GM19324 (cell line): Measurements from ENCODE around the gene CRKL.

Source experiments
- ATAC-seq: cut with Tn5 transposase; IDR thresholded peaks from one replicate; pipeline ENCODE4 v1.9.1; 2021; ENCODE audit warnings: mild to moderate bottlenecking, moderate library complexity; ENCODE audit not compliant: unreplicated experiment, low FRiP score

The CRKL gene

GRCh38 chr22:20993304-20994127, 76.3 kb downstream of the CRKL start:
- no peak for ATAC-seq

- no peak for ATAC-seq
Observed at GRCh38 chr22:20994128-20994901, 77.1 kb downstream of the CRKL start.

- ATAC-seq = no peak
Observed at GRCh38 chr22:20994902-20995241, 77.7 kb downstream of the CRKL start.

GRCh38 chr22:20995329-20996030, 78.3 kb downstream of the CRKL start:
- ATAC-seq = no peak

DNA sequence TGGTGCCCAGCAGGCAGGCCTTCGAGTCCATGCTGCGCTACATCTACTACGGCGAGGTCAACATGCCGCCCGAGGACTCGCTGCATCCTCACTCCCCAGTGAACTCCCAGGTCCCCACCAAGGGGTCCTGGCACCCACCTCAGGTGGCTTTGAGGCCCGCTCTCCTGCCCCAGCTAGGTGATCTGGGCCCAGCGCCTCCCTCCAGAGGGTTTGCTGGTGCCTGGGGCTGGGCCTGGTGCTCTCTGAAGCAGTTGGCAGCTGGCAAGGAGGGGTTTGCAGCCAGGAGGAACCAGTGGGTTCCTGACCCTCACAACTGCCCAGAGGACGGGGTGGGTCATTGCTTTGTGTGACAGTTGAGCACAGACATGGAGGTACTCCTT, 78.8 kb downstream of the CRKL start:
- ATAC-seq = no peak

- no peak for ATAC-seq
Observed at GRCh38 chr22:20996598-20997535, 79.7 kb downstream of the CRKL start.

GRCh38 chr22:20997536-20998257, 80.5 kb downstream of the CRKL start:
- no peak for ATAC-seq

DNA sequence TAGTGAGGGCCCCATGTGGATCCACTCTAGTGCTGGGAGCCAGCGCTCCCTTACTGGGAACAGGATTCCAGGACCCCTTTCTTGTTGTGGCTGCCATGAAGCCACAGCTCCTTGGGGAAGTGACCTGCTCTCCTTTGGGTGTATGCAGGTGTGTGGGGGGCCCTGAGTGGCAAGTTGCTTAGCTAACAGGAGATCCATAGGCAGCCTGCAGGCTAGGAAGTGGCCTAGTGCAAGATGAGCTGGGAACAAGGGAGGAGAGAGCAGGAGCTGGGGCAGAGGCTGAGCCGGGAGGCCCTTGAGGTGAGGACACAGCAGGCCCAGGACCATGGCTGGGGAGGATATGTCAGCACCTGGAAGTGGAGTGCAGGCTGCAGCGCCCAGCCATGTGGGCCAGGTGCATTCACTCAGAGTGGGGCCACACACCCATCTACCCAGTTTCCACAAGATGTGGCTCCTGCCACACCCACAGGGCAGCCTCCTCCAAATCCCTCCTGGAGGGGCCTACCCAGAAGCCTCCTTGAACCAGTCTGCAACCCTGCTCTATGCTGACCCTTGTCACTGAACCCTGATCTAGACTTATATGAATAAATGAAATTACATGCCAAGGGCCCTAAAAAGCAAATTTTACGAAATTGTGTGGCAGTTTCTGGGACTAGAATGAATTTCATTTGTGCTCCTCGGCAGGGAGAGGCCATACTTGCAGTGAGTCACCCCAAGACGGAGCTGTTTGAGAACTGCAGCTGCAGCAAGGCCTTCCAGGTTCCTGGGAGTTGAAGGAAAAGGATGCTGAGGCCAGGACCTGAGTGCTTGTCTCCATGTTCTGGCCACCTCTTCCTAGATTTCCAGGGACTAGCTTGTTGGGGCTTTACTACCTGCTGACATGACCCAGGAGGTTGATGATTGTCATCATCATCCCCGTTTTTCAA, 81.5 kb downstream of the CRKL start:
- no peak for ATAC-seq

- ATAC-seq = no peak
Observed at GRCh38 chr22:20999350-21000206, 82.4 kb downstream of the CRKL start.

DNA sequence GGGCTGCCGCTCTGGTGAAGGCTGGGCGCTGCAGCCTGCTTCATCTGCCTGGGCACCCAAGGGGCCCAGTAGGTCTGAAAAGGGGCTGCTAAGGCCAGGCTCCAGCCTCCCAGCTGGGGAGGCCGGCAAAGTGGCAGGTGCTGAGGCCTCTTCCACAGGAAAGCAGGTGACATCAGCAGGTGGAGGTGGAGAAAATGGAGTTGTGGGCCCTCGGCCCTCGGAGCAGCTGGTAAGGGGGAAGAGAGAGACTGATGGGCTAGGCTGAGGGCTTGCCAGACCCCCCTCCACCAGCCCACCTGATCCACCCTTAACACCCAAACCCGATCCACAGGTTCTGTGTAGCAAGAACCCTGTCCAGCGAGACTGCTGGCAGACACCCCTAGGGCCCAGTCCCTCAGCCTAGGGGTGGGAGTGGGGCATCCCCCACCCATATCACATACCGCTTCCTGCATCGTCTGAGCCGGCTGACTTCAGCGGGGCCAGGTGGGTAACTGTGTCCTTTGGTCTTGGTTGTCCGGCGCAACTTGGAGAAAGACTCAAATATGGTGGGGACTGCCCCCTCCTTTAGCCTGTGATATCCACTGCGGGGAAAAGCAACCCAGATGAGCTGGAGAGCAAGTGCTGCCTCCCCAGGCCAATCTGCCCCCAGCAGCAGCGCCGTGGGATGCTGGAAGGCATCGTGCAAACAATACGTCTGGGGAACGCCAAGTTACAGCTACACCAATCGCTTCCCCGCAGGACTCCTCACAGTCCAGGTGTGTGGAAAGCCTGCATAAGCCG, 83.2 kb downstream of the CRKL start:
- ATAC-seq = no peak

DNA sequence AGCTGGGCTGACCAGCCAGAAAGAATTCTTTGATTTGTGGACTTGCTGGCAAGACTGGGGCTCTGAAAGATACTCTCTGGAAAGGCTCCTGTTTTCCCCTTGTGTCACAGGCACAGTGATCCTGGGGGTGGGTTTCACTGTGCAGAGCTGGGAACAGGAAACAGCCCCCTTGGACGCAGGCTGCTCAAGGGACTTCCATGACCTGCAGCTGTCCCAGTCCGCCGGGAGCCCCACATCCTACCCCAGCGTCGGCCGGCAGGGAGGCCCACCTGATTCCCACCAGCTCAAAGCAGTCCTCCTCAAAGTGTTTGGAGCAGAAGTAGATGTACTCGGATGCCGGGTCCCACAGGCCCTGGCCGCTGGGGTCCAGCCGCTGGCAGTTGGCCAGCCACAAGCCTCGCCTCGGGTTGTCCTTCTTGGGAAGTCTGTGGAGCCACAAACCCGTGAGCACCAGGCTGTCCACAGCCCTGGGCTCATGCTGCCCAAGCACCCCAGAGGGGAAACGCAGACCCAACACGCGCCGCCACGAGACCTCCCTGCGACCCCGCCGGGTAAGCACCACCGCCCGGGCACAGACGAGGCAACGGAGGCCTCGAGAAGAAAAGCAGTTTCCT, 83.9 kb downstream of the CRKL start:
- no peak for ATAC-seq

DNA sequence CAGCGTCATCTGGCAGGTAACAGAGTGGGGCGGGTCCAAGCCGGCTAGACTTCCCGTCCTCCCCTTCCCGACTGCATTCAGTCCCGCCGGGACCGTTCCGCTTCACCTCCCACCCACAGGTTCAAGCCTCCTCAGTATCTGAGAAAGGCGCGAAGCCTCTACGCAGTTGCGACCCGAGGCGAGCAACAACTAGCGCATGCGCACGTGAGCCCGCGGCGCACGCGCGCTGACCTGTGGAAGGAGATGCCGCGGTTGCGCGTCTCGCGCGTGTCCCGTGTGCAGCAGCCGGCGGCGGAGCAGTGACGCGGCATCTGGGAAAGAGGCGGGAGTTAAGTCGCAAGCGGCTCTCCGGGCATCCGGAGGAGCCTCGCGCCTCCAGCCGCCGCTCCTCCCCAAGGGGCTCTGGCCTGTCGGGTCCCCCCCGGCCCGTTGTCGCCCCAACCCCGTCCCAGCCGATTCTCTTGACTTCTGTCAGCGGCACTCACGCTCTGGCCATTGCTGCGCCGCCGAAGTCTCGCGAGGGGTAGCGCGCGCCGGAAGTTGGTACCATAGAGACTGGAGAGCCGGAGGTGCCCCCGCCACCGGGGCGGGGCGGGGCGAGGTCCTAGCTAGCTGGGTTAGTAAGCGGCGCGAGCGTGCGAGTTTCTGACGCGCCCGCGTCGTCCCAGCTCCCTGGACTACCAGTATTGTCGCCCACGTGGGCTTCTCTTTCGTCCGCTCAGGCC, 84.6 kb downstream of the CRKL start, which contains the start of gene THAP7:
TSS of gene THAP7 (minus strand) at position 518 of the 725 bp plus-strand sequence. CDS start at position 311, 207 bp downstream.
- ATAC-seq = peak; percentile 88
